Activated CD8-positive, alpha-beta memory T cell treated with anti-CD3 and anti-CD28 coated beads, Interleukin-2, amount 50 U/mL, for 48 hours (primary cell): ENCODE results near the gene DDX54.

Source experiments
- DNase-seq: peaks from one replicate; pipeline ENCODE4 v3.0.0-alpha.2; 2020

The DDX54 gene

DNA sequence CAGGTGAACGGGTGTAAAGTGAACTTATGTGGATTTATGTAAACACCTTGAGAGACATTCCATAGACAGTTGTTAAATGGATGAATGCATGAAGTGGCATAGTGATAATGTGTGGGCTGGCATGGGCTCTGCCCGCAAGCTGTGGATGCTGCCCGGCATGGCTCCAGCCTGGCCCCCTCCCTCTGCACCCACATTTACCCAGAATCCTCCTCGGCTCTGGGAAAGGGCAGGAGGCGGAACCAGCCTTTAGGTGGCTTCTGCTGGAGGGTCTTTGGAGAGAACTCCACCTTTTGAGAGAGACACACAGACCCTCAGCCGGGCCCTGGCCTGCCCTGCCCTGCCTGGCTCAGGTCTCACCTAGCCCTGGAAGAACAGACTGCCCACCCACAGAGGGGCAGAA lies 68.4 kb downstream of the DDX54 start:
- no peak for DNase-seq

DNA sequence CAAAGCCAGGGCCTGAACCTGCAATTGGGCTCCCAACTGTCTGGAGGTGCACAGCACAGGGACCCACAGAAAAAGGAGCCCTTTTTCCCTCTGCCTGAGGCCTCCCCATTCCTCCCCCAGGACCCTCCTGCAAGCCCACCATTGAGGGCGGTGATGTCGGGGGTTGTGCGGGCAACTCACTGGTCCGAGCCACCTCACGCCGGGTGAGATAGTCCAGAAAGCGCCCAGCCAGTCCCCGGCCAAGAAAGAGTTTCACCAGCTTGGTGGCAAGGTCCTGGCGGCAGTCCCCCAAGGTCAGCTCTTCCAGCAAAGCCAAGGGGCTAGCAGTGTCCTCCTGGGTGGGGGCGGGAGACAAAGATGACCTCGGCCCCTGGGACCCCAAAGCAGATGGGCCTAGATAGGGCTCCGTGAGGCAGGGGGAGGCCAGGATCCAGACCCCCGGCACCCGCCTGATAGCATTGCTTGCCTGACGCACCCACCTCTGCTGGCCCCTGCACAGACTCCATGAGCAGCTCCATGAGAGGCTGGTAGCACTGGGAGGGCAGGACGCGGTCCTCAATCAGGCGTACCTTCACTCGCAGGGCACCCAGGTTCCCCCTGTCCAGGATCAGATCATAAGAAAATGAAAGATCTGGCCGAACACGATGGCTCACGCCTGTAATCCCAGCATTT lies 69.7 kb downstream of the DDX54 start:
- DNase-seq, result no peak

DNA sequence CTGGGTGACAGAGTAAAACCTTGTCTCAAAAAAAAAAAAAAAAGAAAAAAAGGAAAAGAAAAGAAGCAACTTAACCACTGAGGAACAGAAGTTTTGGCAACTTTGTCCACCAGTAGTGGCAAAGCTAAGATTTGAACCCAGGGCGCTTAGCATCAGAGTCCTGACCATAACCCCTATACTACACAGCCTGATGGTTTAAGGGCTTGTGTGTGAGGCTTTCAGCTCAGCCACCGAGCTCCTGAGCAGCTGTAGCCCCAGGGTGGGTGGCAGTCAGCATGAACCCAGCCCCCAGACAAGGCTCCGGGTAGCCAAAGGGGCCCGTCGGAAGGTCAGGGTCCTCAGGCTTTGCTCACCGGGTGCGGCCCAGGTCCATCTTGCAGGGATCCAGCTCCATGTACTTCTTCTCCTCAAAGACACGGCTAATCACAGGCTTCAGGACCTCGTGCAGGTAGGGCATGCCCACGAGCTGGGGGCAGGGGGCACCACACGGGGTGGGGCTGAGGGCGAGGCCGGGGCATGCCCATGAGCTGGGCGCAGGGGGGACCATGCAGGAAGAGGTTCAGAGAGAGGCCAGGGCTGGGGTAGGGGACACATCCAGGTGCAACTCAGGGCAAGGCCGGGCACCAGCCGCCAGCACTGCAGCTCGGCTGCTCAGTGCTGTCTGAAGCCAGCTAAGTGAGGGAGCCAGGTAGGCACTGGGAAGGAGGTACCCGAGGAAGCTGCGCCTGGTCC lies 70.7 kb downstream of the DDX54 start:
- DNase-seq, result no peak

DNA sequence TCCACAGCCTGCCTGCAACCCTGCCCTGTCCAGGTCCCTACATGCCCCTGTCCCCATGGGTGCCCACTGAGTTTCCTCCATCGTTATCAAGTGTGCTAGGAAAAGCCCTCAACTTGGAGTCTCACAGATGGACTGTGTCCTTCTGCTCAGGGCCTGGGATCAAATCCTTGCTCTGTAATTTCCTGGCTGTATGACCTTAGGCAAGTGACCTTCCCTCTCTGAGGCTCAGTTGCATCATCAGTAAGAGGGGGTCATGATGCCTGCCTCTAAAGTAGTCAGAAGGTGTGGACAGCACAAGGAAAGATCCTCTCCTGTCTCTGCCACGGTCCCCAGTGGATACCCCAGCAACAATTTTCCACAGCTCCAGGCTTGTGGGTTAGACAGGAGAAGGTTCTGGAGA lies 71.9 kb downstream of the DDX54 start:
- DNase-seq, result no peak

DNA sequence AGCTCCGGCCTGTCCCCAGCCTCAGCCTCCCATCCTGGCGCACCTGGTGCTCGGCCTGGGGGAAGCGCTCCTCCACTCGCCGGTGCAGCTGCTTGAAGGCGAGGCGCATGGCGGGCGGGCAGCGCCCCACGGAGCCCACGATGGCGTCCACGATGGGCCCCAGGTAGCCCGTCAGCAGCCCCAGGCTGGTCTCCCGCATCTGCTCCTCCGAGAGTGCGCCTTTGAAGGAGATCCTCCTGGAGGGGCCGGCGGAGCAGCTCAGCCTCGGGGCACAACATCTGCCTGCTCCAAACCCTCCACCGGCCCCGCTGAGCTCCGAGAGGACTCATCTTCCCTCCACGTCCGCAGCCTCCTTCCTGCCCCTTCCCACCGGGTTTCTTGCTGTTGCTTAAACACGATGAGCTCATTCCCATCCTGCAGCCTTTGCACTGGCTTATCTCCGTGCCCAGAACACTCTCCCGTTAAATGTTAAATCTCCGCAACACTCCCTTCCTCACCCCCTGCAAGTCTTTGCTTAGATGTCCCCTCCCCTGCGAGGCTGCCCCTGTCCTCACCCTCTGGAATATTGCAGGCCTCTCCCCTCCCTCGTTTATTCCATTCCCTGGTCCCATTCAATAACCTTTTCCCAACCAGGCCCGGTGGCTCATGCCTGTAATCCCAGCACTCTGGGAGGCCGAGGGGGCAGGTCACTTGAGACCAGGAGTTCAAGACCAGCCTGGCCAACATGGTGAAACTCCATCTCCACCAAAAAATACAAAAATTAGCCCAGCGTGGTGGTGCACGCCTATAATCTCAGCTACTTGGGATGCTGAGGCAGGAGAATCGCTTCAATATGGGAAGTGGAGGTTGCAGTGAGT lies 73.0 kb downstream of the DDX54 start:
- DNase-seq, result no peak

DNA sequence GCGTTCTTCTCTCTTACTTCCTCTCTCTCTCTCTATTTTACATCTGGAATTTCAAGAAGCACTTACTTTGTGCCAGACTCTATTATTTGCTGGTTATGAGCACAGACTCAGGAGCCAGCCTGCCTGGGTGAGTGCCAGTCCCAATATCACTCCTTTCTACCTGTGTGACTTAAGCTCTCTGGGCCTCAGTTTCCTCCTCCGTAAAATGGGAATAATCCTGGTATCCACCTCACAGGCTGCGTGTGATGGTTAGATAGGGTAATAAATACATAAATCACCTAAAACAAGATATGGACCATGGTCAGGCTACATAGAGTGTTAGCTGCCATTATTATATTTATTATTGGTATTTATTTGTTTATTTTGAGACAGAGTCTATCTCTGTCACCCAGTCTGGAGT lies 74.0 kb downstream of the DDX54 start:
- DNase-seq, result no peak

DNA sequence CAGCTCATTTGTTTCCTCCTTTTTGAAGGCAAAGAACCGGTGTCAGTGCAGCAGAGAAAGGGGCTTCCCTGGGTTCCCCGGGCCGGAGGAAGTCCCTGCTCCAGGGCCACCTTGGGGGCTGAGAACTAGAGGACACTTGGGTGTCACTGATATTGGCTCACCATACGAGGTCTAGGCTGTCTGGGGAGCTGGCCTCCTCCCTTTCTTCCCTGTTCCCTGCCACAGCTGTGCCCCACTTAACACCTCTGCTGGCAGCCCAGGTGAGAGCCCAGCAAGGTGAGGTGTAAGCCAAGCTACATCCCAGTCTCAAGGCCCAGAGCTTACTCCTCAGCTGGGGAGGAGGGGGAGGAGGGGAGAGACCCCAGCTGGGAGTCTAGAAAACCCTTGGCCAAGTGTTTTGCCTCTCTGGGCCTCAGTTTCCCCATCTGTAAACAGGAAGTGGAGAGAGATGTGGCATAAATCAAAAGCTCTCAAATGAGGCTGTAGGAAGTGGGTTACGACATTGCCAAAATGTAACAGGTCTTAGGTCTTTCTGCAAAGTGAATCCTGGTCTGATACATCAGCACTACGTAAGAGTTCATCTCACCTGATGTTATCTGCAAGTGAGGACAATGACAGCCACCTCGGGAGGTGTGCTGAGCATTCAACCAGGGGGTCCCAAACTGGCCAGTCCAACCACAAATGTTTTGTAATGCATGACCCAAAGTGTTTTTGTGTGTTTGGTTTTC lies 75.2 kb downstream of the DDX54 start:
- no peak for DNase-seq

DNA sequence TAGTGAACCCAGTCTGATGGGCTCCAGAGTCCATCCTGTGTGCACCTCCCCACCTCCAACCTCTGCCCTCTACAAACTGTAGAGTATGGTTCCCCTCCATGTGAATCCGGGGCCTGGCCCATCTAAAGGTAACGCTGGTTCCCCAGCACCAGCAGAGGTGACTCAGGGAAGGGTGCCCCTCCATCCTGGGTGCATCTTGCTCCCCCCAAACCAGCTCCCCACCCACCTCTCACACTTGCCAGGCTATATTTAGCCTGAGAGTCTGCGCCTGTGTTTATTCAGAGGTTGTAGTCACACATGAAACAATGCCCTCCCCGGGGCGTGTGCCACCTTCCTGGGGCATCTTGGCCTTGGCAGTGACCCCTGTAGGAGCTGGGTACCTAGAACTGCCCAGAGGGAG lies 75.9 kb downstream of the DDX54 start:
- DNase-seq, result no peak

DNA sequence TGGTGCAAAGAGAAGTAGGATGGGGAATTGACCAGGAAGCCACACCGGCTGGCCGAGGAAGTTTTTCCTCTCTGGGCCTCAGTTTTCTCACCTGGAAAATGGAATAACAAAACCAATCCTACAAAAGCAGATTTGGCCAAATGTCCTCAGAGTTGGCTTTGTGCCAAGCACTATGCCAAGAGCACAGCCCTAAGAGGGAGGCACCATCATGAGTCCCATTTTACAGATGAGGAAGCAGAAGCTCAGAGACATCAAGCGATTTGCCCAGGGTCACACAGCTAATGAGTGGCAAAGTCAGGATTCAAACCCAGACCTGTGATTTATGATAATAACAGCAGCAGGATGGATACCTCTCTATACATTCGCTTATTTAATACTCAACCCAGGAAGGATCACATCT lies 77.0 kb downstream of the DDX54 start:
- no peak for DNase-seq
